ENCODE measurements around the gene RNU6-8.

RNU6-8 gene

DNA sequence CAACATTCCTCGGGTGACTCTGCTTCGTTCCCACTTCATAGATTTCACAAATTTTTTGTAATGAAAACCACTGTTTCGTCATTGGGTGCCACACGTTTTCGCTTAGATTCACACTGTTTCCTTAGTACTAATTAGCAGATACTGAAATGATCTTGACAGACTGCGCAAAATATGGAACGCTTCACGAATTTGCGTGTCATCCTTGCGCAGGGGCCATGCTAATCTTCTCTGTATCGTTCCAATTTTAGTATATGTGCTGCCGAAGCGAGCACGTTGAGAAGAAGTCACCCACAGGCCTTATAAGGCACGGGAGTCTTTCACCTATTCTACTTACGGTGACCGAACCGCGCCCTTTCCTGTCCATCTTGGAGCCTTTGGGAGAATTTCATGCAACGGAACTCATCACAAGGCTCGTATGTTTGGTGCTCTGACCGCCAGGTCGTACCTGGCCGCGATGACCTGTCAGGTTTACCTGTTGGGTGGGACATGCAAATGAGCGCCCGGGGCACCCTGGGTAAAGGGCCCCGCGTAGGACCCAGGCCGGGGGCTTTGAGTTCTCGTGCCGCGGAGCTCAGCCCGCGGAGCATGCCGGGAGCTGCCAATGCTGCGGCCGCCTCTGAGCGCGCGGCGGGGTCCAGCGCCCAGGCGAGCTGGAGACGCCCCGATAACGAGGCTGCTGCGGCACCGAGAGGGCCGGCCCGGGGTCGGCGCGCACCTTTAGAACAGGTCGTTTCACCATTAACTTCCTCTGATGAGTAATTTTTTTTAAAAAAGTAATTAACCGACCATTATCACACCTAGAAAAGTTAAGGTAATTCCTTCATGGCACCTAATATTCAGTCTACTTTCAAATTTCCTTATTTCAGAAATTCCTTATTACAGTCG lies at the start of gene RNU6-8 (continued):
- TF ChIP-seq ZNF639 (tag by site-specific recombination; IDR thresholded peaks at IDR 0.05) (peak; percentile 81), ZNF626 (tag by site-specific recombination; IDR thresholded peaks at IDR 0.05) (no peak), ZNF664 (tag by site-specific recombination; IDR thresholded peaks at IDR 0.05) (peak; percentile 41; the same call in 1 of the 2 replicates), ZNF202 (tag by site-specific recombination; IDR thresholded peaks at IDR 0.05; ENCODE audit: borderline replicate concordance) (no peak), YY1 (tag by site-specific recombination; IDR thresholded peaks at IDR 0.05) (peak; percentile 51; the same call in 1 of the 2 replicates), ZNF140 (tag by site-specific recombination; IDR thresholded peaks at IDR 0.05) (no peak), FEZF1 (tag by site-specific recombination; IDR thresholded peaks at IDR 0.05) (no peak), ZNF629 (tag by site-specific recombination; IDR thresholded peaks at IDR 0.05) (peak; percentile 93), ZNF473 (tag by site-specific recombination; IDR thresholded peaks at IDR 0.05) (no peak), HIC1 (tag by site-specific recombination; IDR thresholded peaks at IDR 0.05) (no peak), ZNF248 (tag by site-specific recombination; IDR thresholded peaks at IDR 0.05) (no peak), ZSCAN18 (tag by site-specific recombination; IDR thresholded peaks at IDR 0.05) (peak; percentile 17; the same call in 1 of the 2 replicates), ZNF184 (tag by site-specific recombination; IDR thresholded peaks at IDR 0.05) (no peak), ZNF214 (tag by site-specific recombination; IDR thresholded peaks at IDR 0.05; ENCODE audit: borderline replicate concordance) (no peak), ZNF121 (tag by site-specific recombination; IDR thresholded peaks at IDR 0.05) (no peak), PRDM6 (tag by site-specific recombination; IDR thresholded peaks at IDR 0.05) (0 out of 2 replicates have a peak, but pooled peaks have one; percentile 27), ZNF324 (tag by site-specific recombination; IDR thresholded peaks at IDR 0.05) (peak; percentile 64; the same call in 1 of the 2 replicates), ZNF596 (tag by site-specific recombination; IDR thresholded peaks at IDR 0.05) (no peak), ZNF391 (tag by site-specific recombination; IDR thresholded peaks at IDR 0.05; ENCODE audit: borderline replicate concordance, low read depth) (0 out of 2 replicates have a peak, but pooled peaks have one; percentile 62), ZNF350 (tag by site-specific recombination; IDR thresholded peaks at IDR 0.05) (no peak)
- TF ChIP-seq, protein P1, sequence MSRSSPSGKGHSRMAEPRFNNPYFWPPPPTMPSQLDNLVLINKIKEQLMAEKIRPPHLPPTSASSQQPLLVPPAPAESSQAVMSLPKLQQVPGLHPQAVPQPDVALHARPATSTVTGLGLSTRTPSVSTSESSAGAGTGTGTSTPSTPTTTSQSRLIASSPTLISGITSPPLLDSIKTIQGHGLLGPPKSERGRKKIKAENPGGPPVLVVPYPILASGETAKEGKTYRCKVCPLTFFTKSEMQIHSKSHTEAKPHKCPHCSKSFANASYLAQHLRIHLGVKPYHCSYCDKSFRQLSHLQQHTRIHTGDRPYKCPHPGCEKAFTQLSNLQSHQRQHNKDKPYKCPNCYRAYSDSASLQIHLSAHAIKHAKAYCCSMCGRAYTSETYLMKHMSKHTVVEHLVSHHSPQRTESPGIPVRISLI (tag by site-specific recombination; IDR thresholded peaks at IDR 0.05) = no peak
- TF ChIP-seq, protein P2, sequence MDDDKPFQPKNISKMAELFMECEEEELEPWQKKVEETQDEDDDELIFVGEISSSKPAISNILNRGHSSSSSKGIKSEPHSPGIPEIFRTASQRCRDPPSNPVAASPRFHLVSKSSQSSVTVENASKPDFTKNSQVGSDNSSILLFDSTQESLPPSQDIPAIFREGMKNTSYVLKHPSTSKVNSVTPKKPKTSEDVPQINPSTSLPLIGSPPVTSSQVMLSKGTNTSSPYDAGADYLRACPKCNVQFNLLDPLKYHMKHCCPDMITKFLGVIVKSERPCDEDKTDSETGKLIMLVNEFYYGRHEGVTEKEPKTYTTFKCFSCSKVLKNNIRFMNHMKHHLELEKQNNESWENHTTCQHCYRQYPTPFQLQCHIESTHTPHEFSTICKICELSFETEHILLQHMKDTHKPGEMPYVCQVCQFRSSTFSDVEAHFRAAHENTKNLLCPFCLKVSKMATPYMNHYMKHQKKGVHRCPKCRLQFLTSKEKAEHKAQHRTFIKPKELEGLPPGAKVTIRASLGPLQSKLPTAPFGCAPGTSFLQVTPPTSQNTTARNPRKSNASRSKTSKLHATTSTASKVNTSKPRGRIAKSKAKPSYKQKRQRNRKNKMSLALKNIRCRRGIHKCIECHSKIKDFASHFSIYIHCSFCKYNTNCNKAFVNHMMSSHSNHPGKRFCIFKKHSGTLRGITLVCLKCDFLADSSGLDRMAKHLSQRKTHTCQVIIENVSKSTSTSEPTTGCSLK (tag by site-specific recombination; IDR thresholded peaks at IDR 0.05) = no peak
- TF ChIP-seq, protein P3, sequence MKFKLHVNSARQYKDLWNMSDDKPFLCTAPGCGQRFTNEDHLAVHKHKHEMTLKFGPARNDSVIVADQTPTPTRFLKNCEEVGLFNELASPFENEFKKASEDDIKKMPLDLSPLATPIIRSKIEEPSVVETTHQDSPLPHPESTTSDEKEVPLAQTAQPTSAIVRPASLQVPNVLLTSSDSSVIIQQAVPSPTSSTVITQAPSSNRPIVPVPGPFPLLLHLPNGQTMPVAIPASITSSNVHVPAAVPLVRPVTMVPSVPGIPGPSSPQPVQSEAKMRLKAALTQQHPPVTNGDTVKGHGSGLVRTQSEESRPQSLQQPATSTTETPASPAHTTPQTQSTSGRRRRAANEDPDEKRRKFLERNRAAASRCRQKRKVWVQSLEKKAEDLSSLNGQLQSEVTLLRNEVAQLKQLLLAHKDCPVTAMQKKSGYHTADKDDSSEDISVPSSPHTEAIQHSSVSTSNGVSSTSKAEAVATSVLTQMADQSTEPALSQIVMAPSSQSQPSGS (tag by site-specific recombination; IDR thresholded peaks at IDR 0.05; ENCODE audit: low read depth) = no peak

Measured in HEK293 (cell line).